GM06990 (cell line): ENCODE results near the gene TNFAIP3.

Experiments used
- DNase-seq: peaks from one replicate; pipeline ENCODE4 v3.0.0-alpha.2; 2011; ENCODE audit not compliant: insufficient read length; ENCODE audit errors: extremely low read depth
- H3K27me3 ChIP-seq: replicated peaks from 2 replicates; pipeline ENCODE4 v1.6.0; 2011; ENCODE audit warnings: low read length; ENCODE audit not compliant: control insufficient read depth, insufficient read depth
- H3K36me3 ChIP-seq: 2 replicates; pipeline ENCODE4 v1.5.1; 2011; ENCODE audit warnings: low read length; ENCODE audit not compliant: control insufficient read depth, insufficient read depth
- H3K4me3 ChIP-seq: replicated peaks from 2 replicates; pipeline ENCODE4 v1.5.1; 2011; ENCODE audit warnings: low read depth, mild to moderate bottlenecking, control low read depth, low read length
- TF ChIP-seq, protein P1 (sequence below): IDR thresholded peaks from 2 replicates; pipeline ENCODE4 v1.5.1; 2011; ENCODE audit warnings: low read length, control low read depth, mild to moderate bottlenecking, inconsistent platforms; ENCODE audit not compliant: insufficient read depth, poor library complexity, severe bottlenecking

Gene TNFAIP3

GRCh38 chr6:137878486-137879285 is 11.6 kb downstream of the TNFAIP3 start:
- H3K36me3 ChIP-seq: peaks cover 58% of the 10 kb centered on the region
- no peak overlapping the region for H3K4me3 ChIP-seq
- DNase-seq: no peak
- H3K27me3 ChIP-seq: no peaks in the 10 kb centered on the region
- TF ChIP-seq, protein P1, sequence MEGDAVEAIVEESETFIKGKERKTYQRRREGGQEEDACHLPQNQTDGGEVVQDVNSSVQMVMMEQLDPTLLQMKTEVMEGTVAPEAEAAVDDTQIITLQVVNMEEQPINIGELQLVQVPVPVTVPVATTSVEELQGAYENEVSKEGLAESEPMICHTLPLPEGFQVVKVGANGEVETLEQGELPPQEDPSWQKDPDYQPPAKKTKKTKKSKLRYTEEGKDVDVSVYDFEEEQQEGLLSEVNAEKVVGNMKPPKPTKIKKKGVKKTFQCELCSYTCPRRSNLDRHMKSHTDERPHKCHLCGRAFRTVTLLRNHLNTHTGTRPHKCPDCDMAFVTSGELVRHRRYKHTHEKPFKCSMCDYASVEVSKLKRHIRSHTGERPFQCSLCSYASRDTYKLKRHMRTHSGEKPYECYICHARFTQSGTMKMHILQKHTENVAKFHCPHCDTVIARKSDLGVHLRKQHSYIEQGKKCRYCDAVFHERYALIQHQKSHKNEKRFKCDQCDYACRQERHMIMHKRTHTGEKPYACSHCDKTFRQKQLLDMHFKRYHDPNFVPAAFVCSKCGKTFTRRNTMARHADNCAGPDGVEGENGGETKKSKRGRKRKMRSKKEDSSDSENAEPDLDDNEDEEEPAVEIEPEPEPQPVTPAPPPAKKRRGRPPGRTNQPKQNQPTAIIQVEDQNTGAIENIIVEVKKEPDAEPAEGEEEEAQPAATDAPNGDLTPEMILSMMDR: no peak

DNA sequence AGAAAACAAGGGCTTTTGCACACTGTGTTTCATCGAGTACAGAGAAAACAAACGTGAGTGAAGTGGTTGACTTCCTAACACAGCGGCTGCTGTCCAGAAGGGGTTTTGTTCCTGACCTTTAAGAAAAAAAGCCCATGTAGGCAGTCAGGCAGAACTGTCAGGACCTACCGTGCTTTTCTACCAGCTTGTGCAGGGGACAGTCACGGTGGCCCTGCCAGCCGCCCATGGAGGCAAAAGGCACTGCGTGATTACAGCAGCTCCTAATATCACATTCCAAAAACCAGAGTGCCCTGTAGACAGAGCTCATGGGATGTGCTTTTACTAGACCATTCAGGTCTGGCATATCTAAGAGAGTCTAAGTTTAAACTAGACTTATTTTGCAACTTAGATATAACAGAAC is 12.2 kb downstream of the TNFAIP3 start:
- DNase-seq: no peak
- H3K4me3 ChIP-seq: no peak overlapping the region
- H3K36me3 ChIP-seq: peaks cover 56% of the 10 kb centered on the region
- H3K27me3 ChIP-seq: no peaks in the 10 kb centered on the region
- TF ChIP-seq, protein P1: no peak

GRCh38 chr6:137879885-137880745 is 13.1 kb downstream of the TNFAIP3 start:
- Histone ChIP-seq H3K27me3 (no peaks in the 10 kb centered on the region), H3K36me3 (peaks cover 53% of the 10 kb centered on the region), H3K4me3 (no peak overlapping the region; the same call in 1 of the 2 replicates)
- DNase-seq: no peak
- TF ChIP-seq, protein P1: no peak

GRCh38 chr6:137880746-137881521 is 13.9 kb downstream of the TNFAIP3 start:
- Histone ChIP-seq H3K36me3 (peaks cover 48% of the 10 kb centered on the region), H3K27me3 (no peaks in the 10 kb centered on the region), H3K4me3 (no peak overlapping the region)
- TF ChIP-seq, protein P1: no peak
- no peak for DNase-seq

DNA sequence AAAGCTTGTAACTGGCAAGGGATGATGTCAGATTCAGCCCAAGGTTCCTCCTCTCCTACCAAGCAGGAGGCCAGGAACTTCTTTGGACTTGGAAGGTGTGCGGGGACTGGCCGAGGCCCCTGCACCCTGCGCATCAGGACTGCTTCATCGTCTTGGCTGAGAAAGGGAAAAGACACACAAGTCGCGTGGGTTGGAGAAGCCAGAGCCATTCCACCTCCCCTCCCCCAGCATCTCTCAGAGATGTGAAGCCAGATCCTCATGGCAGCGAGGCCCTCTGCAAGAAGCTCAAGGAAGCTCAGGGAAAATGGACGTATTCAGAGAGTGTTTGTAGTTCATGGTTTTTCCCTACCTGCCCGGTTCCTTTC is 14.4 kb downstream of the TNFAIP3 start:
- H3K4me3 ChIP-seq: no peak overlapping the region
- no peaks in the 10 kb centered on the region for H3K27me3 ChIP-seq
- TF ChIP-seq, protein P1: no peak
- DNase-seq: no peak
- H3K36me3 ChIP-seq: peaks cover 44% of the 10 kb centered on the region
